Astrocyte (in vitro differentiated cells and primary cell): ENCODE data around the gene GH2. TPM values are rescaled to one million over a fixed set of nuclear protein-coding genes. Genes with fewer than 3 reads are reported as not detected.
A peak's percentile ranks its signal among the peaks of the same experiment; 100 is the strongest.
"Not testable (repeated sequence)": the region's sequence is repeated elsewhere in the genome, so short reads cannot be mapped to it uniquely, and the experiment has no call there.

Source experiments
- DNase-seq: peaks from one replicate; pipeline ENCODE4 v3.0.0-alpha.2; 2010; ENCODE audit warnings: low read depth
- FAIRE-seq: peaks from 2 replicates; lab custom pipeline; 2011; peaks lifted over from hg19 to GRCh38; lab: Jason Lieb, UNC
- H2AFZ ChIP-seq: 2 replicates; pipeline ENCODE4 v1.6.0; 2012; ENCODE audit warnings: low read depth, low read length, inconsistent platforms
- H3K27ac ChIP-seq: 2 replicates; pipeline ENCODE4 v1.5.1; 2011; ENCODE audit warnings: low read depth, low read length, inconsistent platforms
- H3K27me3 ChIP-seq: 2 replicates; pipeline ENCODE4 v1.6.0; 2011; ENCODE audit warnings: low read length, inconsistent platforms; ENCODE audit not compliant: insufficient read depth
- H3K36me3 ChIP-seq: 2 replicates; pipeline ENCODE4 v1.5.1; 2011; ENCODE audit warnings: low read length, inconsistent platforms; ENCODE audit not compliant: insufficient read depth
- H3K4me1 ChIP-seq: 2 replicates; pipeline ENCODE4 v1.5.1; 2011; ENCODE audit warnings: low read length, inconsistent platforms; ENCODE audit not compliant: insufficient read depth
- H3K4me2 ChIP-seq: 2 replicates; pipeline ENCODE4 v1.6.0; 2012; ENCODE audit warnings: low read length, inconsistent platforms
- H3K4me3 ChIP-seq: 2 replicates; pipeline ENCODE4 v1.5.1; 2011; ENCODE audit warnings: low read depth, mild to moderate bottlenecking, low read length, inconsistent platforms; ENCODE audit not compliant: insufficient read depth
- H3K79me2 ChIP-seq: 2 replicates; pipeline ENCODE4 v1.6.0; 2012; ENCODE audit warnings: mild to moderate bottlenecking, low read length, inconsistent platforms; ENCODE audit not compliant: insufficient read depth
- H3K9ac ChIP-seq: 2 replicates; pipeline ENCODE4 v1.6.0; 2012; ENCODE audit warnings: mild to moderate bottlenecking, low read length, inconsistent platforms
- H3K9me3 ChIP-seq: 2 replicates; pipeline ENCODE4 v1.5.1; 2012; ENCODE audit warnings: low read depth, mild to moderate bottlenecking, low read length, inconsistent platforms; ENCODE audit not compliant: insufficient read depth
- H4K20me1 ChIP-seq: 2 replicates; pipeline ENCODE4 v1.6.0; 2012; ENCODE audit warnings: low read length, inconsistent platforms; ENCODE audit not compliant: insufficient read depth
- H3K27ac Mint-ChIP-seq: one replicate; pipeline ENCODE4 v1.8.0; 2021; ENCODE audit warnings: mild to moderate bottlenecking, mixed read lengths; ENCODE audit not compliant: unreplicated experiment
- H3K27me3 Mint-ChIP-seq: one replicate; pipeline ENCODE4 v1.8.0; 2021; ENCODE audit warnings: low read depth, mixed read lengths; ENCODE audit not compliant: unreplicated experiment
- H3K36me3 Mint-ChIP-seq: one replicate; pipeline ENCODE4 v1.8.0; 2021; ENCODE audit warnings: low read depth, mixed read lengths; ENCODE audit not compliant: unreplicated experiment
- H3K4me1 Mint-ChIP-seq: one replicate; pipeline ENCODE4 v1.8.0; 2021; ENCODE audit warnings: low read depth, mixed read lengths; ENCODE audit not compliant: unreplicated experiment
- H3K4me3 Mint-ChIP-seq: one replicate; pipeline ENCODE4 v1.8.0; 2021; ENCODE audit warnings: mild to moderate bottlenecking, moderate library complexity, mixed read lengths; ENCODE audit not compliant: unreplicated experiment
- H3K9me3 Mint-ChIP-seq: one replicate; pipeline ENCODE4 v1.8.0; 2021; ENCODE audit warnings: mild to moderate bottlenecking, mixed read lengths; ENCODE audit not compliant: unreplicated experiment
- total RNA-seq: library from RNA; stranded (reverse); gene quantifications from 2 replicates; pipeline ENCODE4 v1.2.1, GENCODE V29; 2021

Gene GH2
- total RNA-seq, 1 donor from 2014 or later = not detected

DNA sequence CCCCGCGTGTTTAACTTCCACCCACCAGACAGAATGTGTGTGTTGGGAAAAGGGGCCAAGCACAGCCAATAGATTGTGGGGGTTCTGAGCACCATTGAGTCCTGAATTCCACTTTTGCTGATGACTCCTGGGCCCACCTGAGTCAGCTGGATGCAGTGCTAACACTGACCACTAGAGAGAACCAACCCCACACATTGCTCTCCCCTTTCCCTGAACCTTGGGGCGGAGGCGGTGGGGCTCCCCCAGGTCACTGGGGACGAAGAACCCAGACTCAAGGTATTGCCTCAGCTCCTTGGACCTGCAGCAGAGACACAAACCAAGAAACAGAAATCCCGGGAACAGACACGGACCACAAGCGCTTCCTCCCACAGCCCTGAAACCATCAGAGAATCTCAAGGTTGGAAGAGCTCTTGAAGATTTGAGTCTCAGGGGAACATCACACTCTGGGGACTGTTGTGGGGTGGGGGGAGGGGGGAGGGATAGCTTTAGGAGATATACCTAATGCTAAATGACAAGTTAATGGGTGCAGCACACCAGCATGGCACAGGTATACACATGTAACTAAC, 7.6 kb downstream of the GH2 start:
- H3K27ac Mint-ChIP-seq, H3K9me3 ChIP-seq, DNase-seq, H4K20me1 ChIP-seq, H3K27me3 ChIP-seq, H3K27ac ChIP-seq, H3K9ac ChIP-seq, H3K4me2 ChIP-seq, H3K9me3 Mint-ChIP-seq, H3K36me3 ChIP-seq, H3K4me1 ChIP-seq, H3K4me3 Mint-ChIP-seq, H3K36me3 Mint-ChIP-seq, H2AFZ ChIP-seq, FAIRE-seq, H3K79me2 ChIP-seq, H3K4me3 ChIP-seq: not testable (repeated sequence)
- H3K27me3 Mint-ChIP-seq = peaks cover 11% of the 10 kb centered on the region
- peaks cover 18% of the 10 kb centered on the region for H3K4me1 Mint-ChIP-seq

DNA sequence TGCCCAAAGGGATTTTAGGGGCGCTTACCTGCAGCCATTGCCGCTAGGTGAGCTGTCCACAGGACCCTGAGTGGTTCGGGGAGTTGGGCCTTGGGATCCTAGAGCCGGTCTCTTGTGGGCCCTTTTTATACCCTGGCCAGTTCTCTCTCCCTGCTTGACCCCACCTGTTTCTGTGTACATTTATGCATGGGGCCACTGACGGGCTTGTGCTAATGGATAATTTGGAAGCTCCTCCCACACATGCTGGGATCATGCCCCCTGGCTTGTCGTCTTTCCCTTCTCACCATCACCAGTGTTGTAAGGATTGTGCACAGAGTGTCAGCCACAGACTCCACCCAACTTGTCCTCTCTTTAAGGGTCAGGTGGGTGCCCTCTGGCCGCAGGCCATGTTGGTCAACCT, 8.2 kb downstream of the GH2 start, which contains the start of gene CSH2:
CSH2 (minus strand) TSS at position 101 of the 400 bp plus-strand sequence; CDS start at position 38, 63 bp downstream.
- not testable (repeated sequence) for H3K4me2 ChIP-seq, H3K4me3 ChIP-seq, H3K9ac ChIP-seq, H3K36me3 ChIP-seq, H3K27ac Mint-ChIP-seq, H3K4me1 ChIP-seq, H3K27me3 ChIP-seq, H3K9me3 ChIP-seq, H2AFZ ChIP-seq, H3K4me3 Mint-ChIP-seq, H3K36me3 Mint-ChIP-seq, H3K27ac ChIP-seq, FAIRE-seq, H4K20me1 ChIP-seq, DNase-seq, H3K9me3 Mint-ChIP-seq, H3K27me3 Mint-ChIP-seq, H3K79me2 ChIP-seq
- H3K4me1 Mint-ChIP-seq = peaks cover 18% of the 10 kb centered on the region

DNA sequence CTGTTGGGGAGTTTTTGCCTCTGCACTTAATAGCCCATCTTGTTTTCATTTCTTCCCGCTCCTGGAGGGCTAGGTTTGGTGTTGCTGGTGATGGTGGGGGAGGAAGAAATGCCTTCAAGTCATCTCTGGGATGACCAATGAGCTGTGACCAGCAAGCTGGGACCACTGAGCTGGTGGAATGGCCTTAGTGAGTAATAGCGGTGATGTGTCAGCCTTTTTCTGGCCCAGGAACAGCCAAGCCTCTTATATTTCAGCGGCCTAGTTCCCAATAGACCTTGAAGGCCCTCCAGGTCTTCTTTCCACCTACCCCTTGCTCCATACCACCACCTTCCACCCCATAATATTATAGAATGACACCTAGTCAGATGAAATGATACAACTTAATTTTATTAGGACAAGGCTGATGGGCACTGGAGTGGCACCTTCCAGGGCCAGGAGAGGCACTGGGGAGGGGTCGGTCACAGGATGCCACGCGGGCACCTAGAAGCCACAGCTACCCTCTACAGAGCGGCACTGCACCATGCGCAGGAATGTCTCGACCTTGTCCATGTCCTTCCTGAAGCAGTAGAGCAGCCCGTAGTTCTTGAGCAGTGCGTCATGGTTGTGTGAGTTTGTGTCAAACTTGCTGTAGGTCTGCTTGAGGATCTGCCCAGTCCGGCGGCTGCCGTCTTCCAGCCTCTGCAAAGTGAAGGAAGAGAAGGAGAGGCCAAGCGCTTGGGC, 9.9 kb downstream of the GH2 start:
- H3K27me3 ChIP-seq, H3K9ac ChIP-seq, H3K36me3 Mint-ChIP-seq, H3K27ac Mint-ChIP-seq, H4K20me1 ChIP-seq, H3K27me3 Mint-ChIP-seq, H3K36me3 ChIP-seq, H2AFZ ChIP-seq, H3K9me3 ChIP-seq, H3K9me3 Mint-ChIP-seq, H3K4me3 Mint-ChIP-seq, H3K27ac ChIP-seq, H3K4me3 ChIP-seq, H3K4me1 ChIP-seq, DNase-seq, FAIRE-seq, H3K79me2 ChIP-seq, H3K4me2 ChIP-seq: not testable (repeated sequence)
- H3K4me1 Mint-ChIP-seq = peaks cover 18% of the 10 kb centered on the region

GRCh38 chr17:63870292-63870665, 11.5 kb downstream of the GH2 start:
- not testable (repeated sequence) for DNase-seq, H3K9me3 ChIP-seq, H3K4me1 ChIP-seq, H3K27me3 Mint-ChIP-seq, H3K27me3 ChIP-seq, H3K36me3 Mint-ChIP-seq, H3K4me3 ChIP-seq, H3K9ac ChIP-seq, H3K4me3 Mint-ChIP-seq, H3K4me2 ChIP-seq, H2AFZ ChIP-seq, H3K9me3 Mint-ChIP-seq, H3K79me2 ChIP-seq, H3K36me3 ChIP-seq, H4K20me1 ChIP-seq, FAIRE-seq, H3K27ac ChIP-seq
- Mint-ChIP-seq H3K4me1 (peaks cover 18% of the 10 kb centered on the region), H3K27ac (peak overlapping the region; percentile 14)

- not testable (repeated sequence) for H3K36me3 Mint-ChIP-seq, H3K4me1 ChIP-seq, H3K27me3 ChIP-seq, H4K20me1 ChIP-seq, H2AFZ ChIP-seq, H3K27ac ChIP-seq, H3K9me3 Mint-ChIP-seq, H3K27me3 Mint-ChIP-seq, H3K4me3 Mint-ChIP-seq, FAIRE-seq, H3K36me3 ChIP-seq, H3K9me3 ChIP-seq, H3K4me3 ChIP-seq, H3K79me2 ChIP-seq, H3K4me2 ChIP-seq, H3K9ac ChIP-seq
- Mint-ChIP-seq H3K27ac (peak overlapping the region; percentile 77), H3K4me1 (peaks cover 18% of the 10 kb centered on the region)
- peak; percentile 25 for DNase-seq
Observed at GRCh38 chr17:63869491-63870291, 12.1 kb downstream of the GH2 start.
